K562 (cell line): ENCODE measurements around the gene SPSB1. TPM values are rescaled to one million over a fixed set of nuclear protein-coding genes. Genes with fewer than 3 reads are reported as not detected.

Source experiments
- CBX5 ChIP-seq: IDR thresholded peaks from 2 replicates; pipeline ENCODE4 v1.6.1; 2014; ENCODE audit warnings: low read depth, borderline replicate concordance
- DNMT1 ChIP-seq: fragments of 450-650 bp; IDR thresholded peaks from 2 replicates; pipeline ENCODE4 v1.6.1; 2016; ENCODE audit warnings: antibody characterized with exemption, mild to moderate bottlenecking
- EGR1 ChIP-seq: fragments of 450-650 bp; conservative IDR thresholded peaks from 2 replicates; pipeline ENCODE4 v1.6.1; 2017; ENCODE audit warnings: mild to moderate bottlenecking
- GATA2 ChIP-seq: sonication (generic); formaldehyde crosslinking; IDR thresholded peaks from 2 replicates; pipeline ENCODE4 v1.4.0; 2020; ENCODE audit warnings: mild to moderate bottlenecking, missing genetic modification reagents
- KLF13 ChIP-seq: fragments of 450-650 bp; IDR thresholded peaks from 2 replicates; pipeline ENCODE4 v1.6.1; 2016; ENCODE audit warnings: missing genetic modification characterization, low read depth, mild to moderate bottlenecking, missing compliant biosample characterization, moderate library complexity, borderline replicate concordance
- MYNN ChIP-seq, 2 experiments: sonication (generic); formaldehyde crosslinking in 1 of 2; IDR thresholded peaks; 2 replicates each; pipeline versions ENCODE4 v1.5.0 to v1.6.1; 2016 to 2020; ENCODE audit warnings: antibody characterized with exemption in 1 of 2, missing genetic modification reagents in 1 of 2
- PHF21A ChIP-seq: fragments of 450-650 bp; IDR thresholded peaks from 2 replicates; pipeline ENCODE4 v1.6.1; 2017; ENCODE audit warnings: low read depth, borderline replicate concordance
- RBBP5 ChIP-seq: fragments of 200-600 bp; sonication (generic); IDR thresholded peaks from 2 replicates; pipeline ENCODE4 v1.6.1; 2012; ENCODE audit warnings: borderline replicate concordance, mild to moderate bottlenecking, low read length, control low read depth, inconsistent platforms; ENCODE audit not compliant: insufficient read depth, poor library complexity, severe bottlenecking
- TSC22D4 ChIP-seq: fragments of 450-650 bp; IDR thresholded peaks from 2 replicates; pipeline ENCODE4 v1.6.1; 2016; ENCODE audit warnings: missing genetic modification characterization, missing biosample characterization, control low read depth
- ZC3H4 ChIP-seq: sonication (generic); formaldehyde crosslinking; IDR thresholded peaks from 2 replicates; pipeline ENCODE4 v1.9.0; 2021; ENCODE audit warnings: missing genetic modification reagents, borderline replicate concordance
- ZNF121 ChIP-seq: sonication (generic); formaldehyde crosslinking; conservative IDR thresholded peaks from 2 replicates; pipeline ENCODE4 v1.8.0; 2022; ENCODE audit warnings: missing genetic modification reagents
- polyA plus RNA-seq, 8 experiments: library from polyadenylated mRNA; depleted of rRNA in 4 of 8; stranded (reverse) in 5 of 8; unstranded in 3 of 8; fragments of >200 nt; fragmentation: Nextera tagmentation in 2 of 8; fragmentation: Illumina TruSeq in 1 of 8; extraction: Ambion mirVana in 2 of 8; extraction: Trizol in 1 of 8; gene quantifications; 2 replicates each; pipeline versions ENCODE4 v1.2.1 to v1.2.3, GENCODE V29; 2011 to 2014; ENCODE audit warnings: inconsistent platforms in 1 of 8, missing spikeins in 1 of 8
- total RNA-seq, 7 experiments: library from RNA; depleted of rRNA in 6 of 7; stranded (reverse); fragments of >200 nt in 6 of 7; fragmentation: Illumina TruSeq in 2 of 7; extraction: Trizol in 2 of 7; gene quantifications; 2 replicates each; pipeline versions ENCODE4 v1.2.1 to v1.2.3, GENCODE V29; 2011 to 2021; ENCODE audit warnings: low replicate concordance in 1 of 7
- TF ChIP-seq, protein P1 (sequence below): IDR thresholded peaks from 3 replicates; pipeline ENCODE4 v1.6.1; 2011; ENCODE audit warnings: borderline replicate concordance, mild to moderate bottlenecking, moderate library complexity; ENCODE audit not compliant: insufficient read length; ENCODE audit errors: extremely low read depth
- TF ChIP-seq, protein P2 (sequence below): fragments of 200-800 bp; sonication (Bioruptor generic); IDR thresholded peaks from 2 replicates; pipeline ENCODE4 v1.6.1; 2017; ENCODE audit warnings: missing genetic modification characterization, missing compliant biosample characterization

The SPSB1 gene
- total and polyA plus RNA-seq, 9 of the 15 experiments (the other 6 are each of a cell fraction or from before 2014, with no cell fraction given), result 0.06 to 0.35 (median 0.14) TPM; not detected in 6

DNA sequence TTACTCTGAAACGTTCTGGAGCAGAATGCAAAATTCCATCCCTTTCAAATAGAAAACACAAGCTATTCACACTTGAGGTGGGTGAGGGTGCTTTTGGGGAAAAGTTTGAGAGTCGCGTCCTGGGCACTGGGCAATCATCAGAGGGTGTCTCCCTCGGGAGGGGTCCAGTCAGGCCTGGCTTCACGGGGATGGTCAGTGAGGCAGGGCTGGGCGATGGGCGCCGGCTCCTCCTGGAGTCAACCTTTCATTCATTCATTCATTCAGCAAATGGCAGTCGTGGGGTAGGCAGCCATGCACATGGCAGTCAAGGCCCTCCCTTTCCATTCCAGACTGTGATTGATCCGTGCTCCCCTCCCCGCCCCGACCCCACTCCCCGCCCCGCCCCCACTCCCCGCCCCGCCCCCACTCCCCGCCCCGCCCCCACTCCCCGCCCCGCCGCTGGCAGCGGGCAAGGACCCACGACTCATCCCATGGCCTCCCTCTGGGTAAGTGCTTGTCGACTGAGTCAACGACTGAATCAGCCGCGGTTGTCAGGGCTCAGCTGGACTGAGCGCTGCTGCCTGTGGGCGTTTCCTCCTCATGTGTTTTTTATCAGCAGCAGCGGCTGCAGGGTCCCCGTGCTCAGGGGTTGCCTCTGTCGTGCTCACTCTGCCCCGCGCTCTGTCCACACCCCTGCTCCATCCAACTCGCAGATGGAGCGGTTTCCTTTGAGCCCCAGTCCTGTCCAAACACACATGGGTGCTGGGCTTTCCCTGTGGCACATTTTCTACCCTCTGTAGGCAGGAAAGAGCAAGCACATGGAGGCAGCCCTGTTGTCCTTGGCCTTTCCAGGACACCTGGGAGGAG lies 12.5 kb upstream of the SPSB1 start (continued):
- TF ChIP-seq TSC22D4 (tag), result no peak
- TF ChIP-seq, protein P1, sequence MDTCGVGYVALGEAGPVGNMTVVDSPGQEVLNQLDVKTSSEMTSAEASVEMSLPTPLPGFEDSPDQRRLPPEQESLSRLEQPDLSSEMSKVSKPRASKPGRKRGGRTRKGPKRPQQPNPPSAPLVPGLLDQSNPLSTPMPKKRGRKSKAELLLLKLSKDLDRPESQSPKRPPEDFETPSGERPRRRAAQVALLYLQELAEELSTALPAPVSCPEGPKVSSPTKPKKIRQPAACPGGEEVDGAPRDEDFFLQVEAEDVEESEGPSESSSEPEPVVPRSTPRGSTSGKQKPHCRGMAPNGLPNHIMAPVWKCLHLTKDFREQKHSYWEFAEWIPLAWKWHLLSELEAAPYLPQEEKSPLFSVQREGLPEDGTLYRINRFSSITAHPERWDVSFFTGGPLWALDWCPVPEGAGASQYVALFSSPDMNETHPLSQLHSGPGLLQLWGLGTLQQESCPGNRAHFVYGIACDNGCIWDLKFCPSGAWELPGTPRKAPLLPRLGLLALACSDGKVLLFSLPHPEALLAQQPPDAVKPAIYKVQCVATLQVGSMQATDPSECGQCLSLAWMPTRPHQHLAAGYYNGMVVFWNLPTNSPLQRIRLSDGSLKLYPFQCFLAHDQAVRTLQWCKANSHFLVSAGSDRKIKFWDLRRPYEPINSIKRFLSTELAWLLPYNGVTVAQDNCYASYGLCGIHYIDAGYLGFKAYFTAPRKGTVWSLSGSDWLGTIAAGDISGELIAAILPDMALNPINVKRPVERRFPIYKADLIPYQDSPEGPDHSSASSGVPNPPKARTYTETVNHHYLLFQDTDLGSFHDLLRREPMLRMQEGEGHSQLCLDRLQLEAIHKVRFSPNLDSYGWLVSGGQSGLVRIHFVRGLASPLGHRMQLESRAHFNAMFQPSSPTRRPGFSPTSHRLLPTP, result no peak
- TF ChIP-seq GATA2 (CRISPR knock-in tag), result no peak
- no peak for TF ChIP-seq PHF21A
- TF ChIP-seq CBX5, result no peak
- peak; percentile 47; the same call in 1 of the 2 replicates for TF ChIP-seq EGR1
- TF ChIP-seq KLF13 (tag), result peak; percentile 56; the same call in 1 of the 2 replicates
- TF ChIP-seq DNMT1, result no peak
- no peak for TF ChIP-seq ZC3H4 (CRISPR knock-in tag)
- TF ChIP-seq, protein P2, sequence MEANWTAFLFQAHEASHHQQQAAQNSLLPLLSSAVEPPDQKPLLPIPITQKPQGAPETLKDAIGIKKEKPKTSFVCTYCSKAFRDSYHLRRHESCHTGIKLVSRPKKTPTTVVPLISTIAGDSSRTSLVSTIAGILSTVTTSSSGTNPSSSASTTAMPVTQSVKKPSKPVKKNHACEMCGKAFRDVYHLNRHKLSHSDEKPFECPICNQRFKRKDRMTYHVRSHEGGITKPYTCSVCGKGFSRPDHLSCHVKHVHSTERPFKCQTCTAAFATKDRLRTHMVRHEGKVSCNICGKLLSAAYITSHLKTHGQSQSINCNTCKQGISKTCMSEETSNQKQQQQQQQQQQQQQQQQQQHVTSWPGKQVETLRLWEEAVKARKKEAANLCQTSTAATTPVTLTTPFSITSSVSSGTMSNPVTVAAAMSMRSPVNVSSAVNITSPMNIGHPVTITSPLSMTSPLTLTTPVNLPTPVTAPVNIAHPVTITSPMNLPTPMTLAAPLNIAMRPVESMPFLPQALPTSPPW, result peak; percentile 17; the same call in 1 of the 2 replicates
- no peak for TF ChIP-seq ZNF121 (CRISPR knock-in tag)
- peak; percentile 43; the same call in 1 of the 2 replicates for TF ChIP-seq MYNN (IDR thresholded peaks at IDR 0.05)
- TF ChIP-seq MYNN (CRISPR knock-in tag; IDR thresholded peaks at IDR 0.05), result no peak
- TF ChIP-seq RBBP5, result no peak
